ENCODE data around the gene FUBP3.

FUBP3 gene

GRCh38 chr9:130587921-130588320 is 8.5 kb downstream of the FUBP3 start:
- no peak for DNase-seq (ENCODE audit: extremely low spot score)
- POLR2A ChIA-PET: no interaction called here
- CTCF ChIA-PET: interaction anchor here (0.9 kb wide), 1 partner anchor 10 kb away, joined by 3 read pairs; no protein-coding TSS in a partner anchor

GRCh38 chr9:130588416-130588815 is 9.0 kb downstream of the FUBP3 start:
- TF ChIP-seq CTCF (IDR thresholded peaks at IDR 0.05; ENCODE audit: control extremely low read depth, extremely low read depth, low read depth, missing control alignments): no peak
- no peak for DNase-seq (ENCODE audit: extremely low spot score)
- CTCF ChIA-PET: interaction anchor here (0.9 kb wide), 1 partner anchor 10 kb away, joined by 3 read pairs; no protein-coding TSS in a partner anchor
- POLR2A ChIA-PET: no interaction called here

More at GRCh38 chr9:130587921-130588320, 8.5 kb downstream of the FUBP3 start:
- no peak for TF ChIP-seq CTCF (IDR thresholded peaks at IDR 0.05; ENCODE audit: control extremely low read depth, extremely low read depth, low read depth, missing control alignments)

GRCh38 chr9:130589754-130590153 is 10.4 kb downstream of the FUBP3 start:
- no peak for TF ChIP-seq CTCF (IDR thresholded peaks at IDR 0.05; ENCODE audit: control extremely low read depth, extremely low read depth, low read depth, missing control alignments)
- ChIA-PET CTCF (no interaction called here), POLR2A (interaction anchor here (0.7 kb wide), 1 partner anchor 387 kb away, joined by 4 read pairs; no protein-coding TSS in a partner anchor)
- DNase-seq (ENCODE audit: extremely low spot score): no peak

- TF ChIP-seq CTCF (IDR thresholded peaks at IDR 0.05; ENCODE audit: control extremely low read depth, extremely low read depth, low read depth, missing control alignments): no peak
- POLR2A ChIA-PET: no interaction called here
- no peak for DNase-seq (ENCODE audit: extremely low spot score)
- CTCF ChIA-PET: no interaction called here
These were observed 10.9 kb downstream of the FUBP3 start for GRCh38 chr9:130590305-130590704.

- no peak for TF ChIP-seq CTCF (IDR thresholded peaks at IDR 0.05; ENCODE audit: control extremely low read depth, extremely low read depth, low read depth, missing control alignments)
- POLR2A ChIA-PET: no interaction called here
- CTCF ChIA-PET: interaction anchor here (1.3 to 1.6 kb wide), 3 partner anchors 8 to 25 kb away, joined by 3 to 5 read pairs (median 4); no protein-coding TSS in a partner anchor
- no peak for DNase-seq (ENCODE audit: extremely low spot score)
These were observed 13.6 kb downstream of the FUBP3 start for GRCh38 chr9:130593020-130593419.

- no peak for DNase-seq (ENCODE audit: extremely low spot score)
- ChIA-PET POLR2A (no interaction called here), CTCF (interaction anchor here (1.4 kb wide), 1 partner anchor 9 kb away, joined by 3 read pairs; no protein-coding TSS in a partner anchor)
- no peak for TF ChIP-seq CTCF (IDR thresholded peaks at IDR 0.05; ENCODE audit: control extremely low read depth, extremely low read depth, low read depth, missing control alignments)
These were observed 17.9 kb downstream of the FUBP3 start for GRCh38 chr9:130597228-130597627.
